ENCODE results near the gene GNG13. TPM values are rescaled to one million over a fixed set of nuclear protein-coding genes. Genes with fewer than 3 reads are reported as not detected.

GNG13 gene
- total RNA-seq, 1 experiment from 2014 or later, result not detected

GRCh38 chr16:782258-782657 lies 18.3 kb downstream of the GNG13 start:
- H3K27me3 ChIP-seq (replicated peaks; ENCODE audit: insufficient read depth, low read depth, low read length, poor library complexity), result peaks cover 10% of the 10 kb centered on the region
- no TSS peak for BruUV-seq (replicated peaks)
- H3K36me3 ChIP-seq (ENCODE audit: insufficient read depth, low read length, poor library complexity, severe bottlenecking), result peaks cover 5% of the 10 kb centered on the region
- H3K4me3 ChIP-seq (ENCODE audit: low read depth, low read length, poor library complexity, severe bottlenecking), result no peak overlapping the region
- TF ChIP-seq, protein P1, sequence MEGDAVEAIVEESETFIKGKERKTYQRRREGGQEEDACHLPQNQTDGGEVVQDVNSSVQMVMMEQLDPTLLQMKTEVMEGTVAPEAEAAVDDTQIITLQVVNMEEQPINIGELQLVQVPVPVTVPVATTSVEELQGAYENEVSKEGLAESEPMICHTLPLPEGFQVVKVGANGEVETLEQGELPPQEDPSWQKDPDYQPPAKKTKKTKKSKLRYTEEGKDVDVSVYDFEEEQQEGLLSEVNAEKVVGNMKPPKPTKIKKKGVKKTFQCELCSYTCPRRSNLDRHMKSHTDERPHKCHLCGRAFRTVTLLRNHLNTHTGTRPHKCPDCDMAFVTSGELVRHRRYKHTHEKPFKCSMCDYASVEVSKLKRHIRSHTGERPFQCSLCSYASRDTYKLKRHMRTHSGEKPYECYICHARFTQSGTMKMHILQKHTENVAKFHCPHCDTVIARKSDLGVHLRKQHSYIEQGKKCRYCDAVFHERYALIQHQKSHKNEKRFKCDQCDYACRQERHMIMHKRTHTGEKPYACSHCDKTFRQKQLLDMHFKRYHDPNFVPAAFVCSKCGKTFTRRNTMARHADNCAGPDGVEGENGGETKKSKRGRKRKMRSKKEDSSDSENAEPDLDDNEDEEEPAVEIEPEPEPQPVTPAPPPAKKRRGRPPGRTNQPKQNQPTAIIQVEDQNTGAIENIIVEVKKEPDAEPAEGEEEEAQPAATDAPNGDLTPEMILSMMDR (conservative IDR thresholded peaks at IDR 0.05; ENCODE audit: low read depth, low read length), result no peak
- TF ChIP-seq EZH2 (IDR thresholded peaks at IDR 0.05; ENCODE audit: borderline replicate concordance, low read depth, low read length, poor library complexity, severe bottlenecking), result no peak
- CTCF ChIA-PET, result no interaction called here
- intact Hi-C loops (cut with micrococcal nuclease; ENCODE audit: unreplicated experiment), result no loop called here
- POLR2A ChIA-PET (ENCODE audit: low non-redundant PET), result no interaction called here
- H3K27ac ChIP-seq (ENCODE audit: low read depth, low read length, poor library complexity, severe bottlenecking), result no peak overlapping the region
- no peaks in the 10 kb centered on the region for H3K9me3 ChIP-seq (ENCODE audit: low read depth, low read length, poor library complexity, severe bottlenecking)
- no peak for DNase-seq (ENCODE audit: low spot score)
- H3K4me1 ChIP-seq (ENCODE audit: insufficient read depth, low read length, poor library complexity, severe bottlenecking), result no peaks in the 10 kb centered on the region

GRCh38 chr16:781346-782010 lies 19.1 kb downstream of the GNG13 start:
- TF ChIP-seq, protein P1 (conservative IDR thresholded peaks at IDR 0.05; ENCODE audit: low read depth, low read length), result no peak
- no peak for TF ChIP-seq EZH2 (IDR thresholded peaks at IDR 0.05; ENCODE audit: borderline replicate concordance, low read depth, low read length, poor library complexity, severe bottlenecking)
- no peak for DNase-seq (ENCODE audit: low spot score)
- no TSS peak for BruUV-seq (replicated peaks)
- Histone ChIP-seq H3K36me3 (ENCODE audit: insufficient read depth, low read length, poor library complexity, severe bottlenecking) (peaks cover 2% of the 10 kb centered on the region), H3K27me3 (replicated peaks; ENCODE audit: insufficient read depth, low read depth, low read length, poor library complexity) (peaks cover 10% of the 10 kb centered on the region), H3K27ac (ENCODE audit: low read depth, low read length, poor library complexity, severe bottlenecking) (no peak overlapping the region), H3K4me3 (ENCODE audit: low read depth, low read length, poor library complexity, severe bottlenecking) (no peak overlapping the region), H3K4me1 (ENCODE audit: insufficient read depth, low read length, poor library complexity, severe bottlenecking) (no peaks in the 10 kb centered on the region), H3K9me3 (ENCODE audit: low read depth, low read length, poor library complexity, severe bottlenecking) (no peaks in the 10 kb centered on the region)
- ChIA-PET POLR2A (ENCODE audit: low non-redundant PET) (no interaction called here), CTCF (no interaction called here)
- intact Hi-C loops (cut with micrococcal nuclease; ENCODE audit: unreplicated experiment), result no loop called here

DNA sequence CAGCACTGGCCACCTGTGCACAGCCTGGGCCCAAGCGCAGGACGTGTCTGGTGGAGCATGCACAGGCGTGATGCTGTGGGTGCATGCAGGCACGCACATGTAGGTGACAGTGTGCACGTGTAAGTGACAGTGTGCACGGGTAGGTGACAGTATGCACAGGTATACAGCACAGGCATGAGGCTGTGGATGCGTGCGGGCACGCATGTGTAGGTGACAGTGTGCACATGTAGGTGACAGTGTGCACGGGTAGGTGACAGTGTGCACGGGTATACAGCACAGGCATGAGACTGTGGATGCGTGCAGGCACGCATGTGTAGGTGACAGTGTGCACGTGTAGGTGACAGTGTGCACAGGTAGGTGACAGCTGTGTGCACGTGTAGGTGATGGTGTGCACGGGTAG lies 20.2 kb downstream of the GNG13 start:
- H3K27ac ChIP-seq (ENCODE audit: low read depth, low read length, poor library complexity, severe bottlenecking), result no peak overlapping the region
- no peak for DNase-seq (ENCODE audit: low spot score)
- H3K27me3 ChIP-seq (replicated peaks; ENCODE audit: insufficient read depth, low read depth, low read length, poor library complexity), result peaks cover 10% of the 10 kb centered on the region
- H3K4me3 ChIP-seq (ENCODE audit: low read depth, low read length, poor library complexity, severe bottlenecking), result no peak overlapping the region
- TF ChIP-seq, protein P1 (conservative IDR thresholded peaks at IDR 0.05; ENCODE audit: low read depth, low read length), result no peak
- no peak for TF ChIP-seq EZH2 (IDR thresholded peaks at IDR 0.05; ENCODE audit: borderline replicate concordance, low read depth, low read length, poor library complexity, severe bottlenecking)
- intact Hi-C loops (cut with micrococcal nuclease; ENCODE audit: unreplicated experiment), result no loop called here
- no peaks in the 10 kb centered on the region for H3K4me1 ChIP-seq (ENCODE audit: insufficient read depth, low read length, poor library complexity, severe bottlenecking)
- H3K9me3 ChIP-seq (ENCODE audit: low read depth, low read length, poor library complexity, severe bottlenecking), result no peaks in the 10 kb centered on the region
- POLR2A ChIA-PET (ENCODE audit: low non-redundant PET), result no interaction called here
- no peaks in the 10 kb centered on the region for H3K36me3 ChIP-seq (ENCODE audit: insufficient read depth, low read length, poor library complexity, severe bottlenecking)
- no TSS peak for BruUV-seq (replicated peaks)
- CTCF ChIA-PET, result no interaction called here
